Mucosa of descending colon (tissue), 3 donors: ENCODE results near the gene KCNN3. TPM values are rescaled to one million over a fixed set of nuclear protein-coding genes. Genes with fewer than 3 reads are reported as not detected.
A peak's percentile ranks its signal among the peaks of the same experiment; 100 is the strongest.

ENCODE experiments used
- ATAC-seq: fragments of 200-7000 bp; cut with Tn5 transposase; one replicate; pipeline ENCODE4 v1.9.1; 2020; ENCODE audit warnings: mild to moderate bottlenecking, moderate library complexity
- DNase-seq, 3 donors: peaks; one replicate each; pipeline ENCODE4 v3.0.0-alpha.2; 2020
- H3K36me3 ChIP-seq: fragments of 200-600 bp; one replicate; pipeline ENCODE4 v1.8.0; 2021; ENCODE audit warnings: low read depth, mild to moderate bottlenecking
- H3K4me1 ChIP-seq: fragments of 200-600 bp; one replicate; pipeline ENCODE4 v1.8.0; 2021; ENCODE audit warnings: low read depth, mild to moderate bottlenecking
- H3K4me3 ChIP-seq: fragments of 200-600 bp; one replicate; pipeline ENCODE4 v1.8.0; 2021; ENCODE audit warnings: mild to moderate bottlenecking
- H3K9me3 ChIP-seq: fragments of 200-600 bp; one replicate; pipeline ENCODE4 v1.8.0; 2021; ENCODE audit warnings: mild to moderate bottlenecking
- intact Hi-C, 2 donors: fragments of 100-400 bp; cut with DNase I in 1 of 2; cut with micrococcal nuclease in 1 of 2; formaldehyde crosslinking; loops; one replicate each; pipeline versions ENCODE4 v1.11.0 to v1.11.1; 2022; cut with DNase I, micrococcal nuclease
- total RNA-seq, 3 donors: library from RNA; stranded (reverse); fragmentation: NEBNext Ultra II Directional in 2 of 3; extraction: Animal tissue kit (Norgen Biotek cat#: 25700) in 2 of 3; gene quantifications; one replicate each; pipeline versions ENCODE4 v1.2.1 to v1.2.4, GENCODE V29; 2021 to 2023
- TF ChIP-seq, protein P1 (sequence below): fragments of 200-600 bp; IDR thresholded peaks from one replicate; pipeline ENCODE4 v1.8.0; 2022; ENCODE audit warnings: antibody characterized with exemption, mild to moderate bottlenecking
- donor health status: DM: no; HTN: no; CAD: no; lungs with moderate emphysema.
- donor health status: DM: no; HTN: no; CAD: no.
- donor health status: DM: no; HTN: yes; CAD: no.

The KCNN3 gene
- total RNA-seq, 3 donors from 2014 or later, result 1.5 to 19.3 (median 2.0) TPM

DNA sequence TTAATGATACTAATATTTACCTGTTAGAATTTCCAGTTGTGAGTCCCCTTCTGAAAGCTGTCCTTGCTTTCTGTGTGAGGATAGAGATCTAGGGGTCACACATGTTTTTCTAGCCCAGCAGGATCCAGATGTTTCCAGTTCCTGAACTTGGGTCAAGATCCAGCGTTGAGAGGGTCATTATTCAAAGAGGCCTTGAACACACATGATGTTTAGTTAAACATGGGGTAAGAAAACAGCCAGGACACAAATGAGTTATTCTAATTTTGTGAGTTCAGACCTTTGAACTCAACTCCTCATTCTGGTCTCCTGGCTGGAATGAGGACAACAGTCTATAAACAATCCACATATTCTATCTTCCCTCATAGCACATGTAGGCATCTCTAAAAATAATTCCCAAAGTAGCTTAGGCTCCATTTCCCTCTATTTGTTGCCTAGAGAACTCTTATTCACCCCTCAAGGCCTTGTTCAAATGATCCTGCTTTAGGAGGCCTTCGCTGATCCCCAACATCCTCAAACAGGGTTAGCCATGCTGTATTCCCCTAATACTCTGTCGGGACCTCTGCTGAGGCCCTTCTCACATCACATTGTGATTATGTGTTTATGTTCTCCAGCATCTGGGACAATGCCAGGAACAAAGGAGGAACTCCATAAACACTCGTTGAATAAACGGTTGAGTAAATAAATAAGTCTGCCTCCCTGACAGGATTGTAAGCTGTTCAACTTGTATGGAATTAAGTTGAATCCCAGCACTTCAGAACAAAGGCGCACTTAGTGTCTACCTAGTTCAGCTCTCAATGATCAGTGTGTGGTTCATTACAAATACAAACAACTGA, 15.0 kb upstream of the KCNN3 start:
- no peaks in the 10 kb centered on the region for H3K9me3 ChIP-seq
- no peak overlapping the region for H3K4me3 ChIP-seq
- TF ChIP-seq, protein P1, sequence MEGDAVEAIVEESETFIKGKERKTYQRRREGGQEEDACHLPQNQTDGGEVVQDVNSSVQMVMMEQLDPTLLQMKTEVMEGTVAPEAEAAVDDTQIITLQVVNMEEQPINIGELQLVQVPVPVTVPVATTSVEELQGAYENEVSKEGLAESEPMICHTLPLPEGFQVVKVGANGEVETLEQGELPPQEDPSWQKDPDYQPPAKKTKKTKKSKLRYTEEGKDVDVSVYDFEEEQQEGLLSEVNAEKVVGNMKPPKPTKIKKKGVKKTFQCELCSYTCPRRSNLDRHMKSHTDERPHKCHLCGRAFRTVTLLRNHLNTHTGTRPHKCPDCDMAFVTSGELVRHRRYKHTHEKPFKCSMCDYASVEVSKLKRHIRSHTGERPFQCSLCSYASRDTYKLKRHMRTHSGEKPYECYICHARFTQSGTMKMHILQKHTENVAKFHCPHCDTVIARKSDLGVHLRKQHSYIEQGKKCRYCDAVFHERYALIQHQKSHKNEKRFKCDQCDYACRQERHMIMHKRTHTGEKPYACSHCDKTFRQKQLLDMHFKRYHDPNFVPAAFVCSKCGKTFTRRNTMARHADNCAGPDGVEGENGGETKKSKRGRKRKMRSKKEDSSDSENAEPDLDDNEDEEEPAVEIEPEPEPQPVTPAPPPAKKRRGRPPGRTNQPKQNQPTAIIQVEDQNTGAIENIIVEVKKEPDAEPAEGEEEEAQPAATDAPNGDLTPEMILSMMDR, result no peak
- DNase-seq (no peak), ATAC-seq (peak; percentile 16)
- H3K4me1 ChIP-seq, result peaks cover 3% of the 10 kb centered on the region
- H3K36me3 ChIP-seq, result no peaks in the 10 kb centered on the region
- intact Hi-C loops, result loop anchor here in 1 of 2 donors (10.0 kb wide), 1 partner anchor 310 kb away; no protein-coding TSS in a partner anchor

DNA sequence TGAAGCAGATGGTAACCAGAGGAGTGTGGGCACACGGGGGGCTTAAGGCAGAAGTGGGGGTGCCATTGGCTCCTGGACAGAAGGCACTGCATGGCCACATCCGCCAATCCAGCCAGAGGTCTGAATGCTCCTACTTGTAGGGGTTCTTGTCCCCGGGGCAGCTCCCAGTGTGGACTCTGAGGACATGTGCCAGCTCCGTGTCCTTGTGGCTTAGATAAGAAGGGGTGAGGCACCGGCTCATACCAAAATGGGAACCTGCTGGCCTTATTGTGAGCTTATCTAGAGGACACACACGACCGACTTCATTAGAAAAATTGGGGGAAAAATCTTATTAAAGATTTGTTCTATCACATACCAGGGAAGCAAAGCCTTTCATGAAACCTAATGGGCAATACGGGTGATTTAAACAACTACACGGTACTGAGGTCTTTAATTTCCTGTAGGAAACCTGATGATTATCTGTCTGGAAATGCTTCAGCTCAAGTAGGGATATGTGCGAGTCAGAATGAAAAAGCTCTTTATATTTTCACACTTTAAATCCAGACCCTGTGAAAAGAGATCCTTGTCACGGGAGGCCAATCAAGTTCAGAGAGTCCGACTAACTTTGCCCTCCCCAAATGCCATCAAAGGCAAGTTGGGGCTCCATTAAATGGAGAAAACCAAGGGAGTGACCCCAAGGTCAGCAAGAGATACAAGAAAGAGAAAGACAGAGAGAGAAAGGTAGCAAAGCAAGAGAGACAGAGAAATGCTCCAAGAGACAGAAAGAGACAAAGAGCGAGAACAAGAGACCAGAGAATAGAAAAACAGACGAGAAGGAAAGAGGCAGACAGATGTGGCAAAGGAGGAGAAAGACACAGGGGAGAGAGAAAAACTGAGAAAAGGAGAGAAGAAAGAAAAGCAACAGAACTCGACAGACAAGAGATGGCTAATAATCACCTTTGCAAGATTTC, 14.1 kb upstream of the KCNN3 start:
- no peaks in the 10 kb centered on the region for H3K36me3 ChIP-seq

DNA sequence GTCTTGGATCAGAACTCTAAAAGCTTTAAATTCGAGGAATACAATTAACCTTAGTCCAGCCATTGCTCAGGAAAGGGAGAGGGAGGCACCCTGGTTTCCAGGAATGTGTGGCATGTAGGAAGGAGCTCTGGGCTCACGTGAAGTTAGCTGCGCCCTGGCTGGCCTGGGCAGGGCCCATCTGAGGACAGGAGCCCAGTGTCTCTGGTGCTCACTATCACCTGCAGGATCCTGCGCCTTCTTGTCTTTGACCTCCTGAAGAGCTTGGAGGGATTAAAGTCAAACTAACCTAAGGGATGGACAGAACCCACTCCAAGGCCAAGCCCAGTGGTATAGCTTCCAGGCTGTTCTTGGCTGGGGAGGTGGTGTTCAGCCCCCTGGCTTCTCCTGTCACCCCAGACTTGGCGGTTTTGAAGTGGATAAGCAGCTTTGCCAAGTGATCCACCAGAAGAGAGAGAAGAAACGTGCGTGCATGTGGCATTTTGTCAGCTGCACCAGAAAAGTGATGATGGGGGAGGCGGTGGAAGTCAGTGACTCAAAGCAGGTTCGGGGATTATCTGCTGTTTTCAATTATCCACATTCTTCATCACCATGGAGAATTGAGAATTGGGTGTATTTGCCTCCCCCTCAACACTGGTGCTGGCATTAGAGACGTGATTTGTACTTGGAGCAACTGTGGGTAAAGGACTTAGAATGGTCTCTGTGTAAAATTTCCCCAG, 11.9 kb upstream of the KCNN3 start:
- ATAC-seq (no peak), DNase-seq (no peak)
- H3K4me1 ChIP-seq, result peaks cover 7% of the 10 kb centered on the region
- H3K36me3 ChIP-seq, result no peaks in the 10 kb centered on the region
- no peaks in the 10 kb centered on the region for H3K9me3 ChIP-seq
- TF ChIP-seq, protein P1, result no peak
- intact Hi-C loops, result loop anchor here in 1 of 2 donors (10.0 kb wide), 1 partner anchor 307 kb away; no protein-coding TSS in a partner anchor
- no peak overlapping the region for H3K4me3 ChIP-seq

More for the DNA sequence above, 14.1 kb upstream of the KCNN3 start:
- intact Hi-C loops, result loop anchor here in 1 of 2 donors (10.0 kb wide), 1 partner anchor 309 kb away; no protein-coding TSS in a partner anchor
- TF ChIP-seq, protein P1, result no peak
- H3K9me3 ChIP-seq, result no peaks in the 10 kb centered on the region
- ATAC-seq (no peak), DNase-seq (no peak)
- H3K4me1 ChIP-seq, result peaks cover 3% of the 10 kb centered on the region
- H3K4me3 ChIP-seq, result no peak overlapping the region

DNA sequence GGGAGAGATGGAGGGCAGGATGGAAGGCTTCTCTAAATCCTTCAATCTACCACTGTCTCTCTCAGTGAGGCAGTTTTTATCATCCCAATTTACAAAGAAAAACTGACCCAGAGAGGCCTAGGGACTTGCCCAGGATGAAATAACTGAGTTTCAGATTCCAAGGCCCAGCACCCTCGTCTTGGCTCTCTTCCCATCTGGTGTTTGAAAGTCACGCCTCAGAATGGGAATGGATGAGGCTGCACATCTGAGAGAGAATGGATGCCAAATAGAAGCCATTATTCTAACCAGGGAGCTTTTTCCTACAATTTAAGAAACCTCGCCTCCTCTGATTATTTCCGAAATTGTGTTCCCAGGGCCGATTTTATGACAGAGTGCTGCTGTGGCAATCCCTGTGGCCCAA, 10.6 kb upstream of the KCNN3 start:
- Histone ChIP-seq H3K4me3 (no peak overlapping the region), H3K36me3 (no peaks in the 10 kb centered on the region), H3K4me1 (peaks cover 7% of the 10 kb centered on the region), H3K9me3 (no peaks in the 10 kb centered on the region)
- TF ChIP-seq, protein P1, result no peak
- no peak for ATAC-seq
- intact Hi-C loops, result loop anchor here in 1 of 2 donors (10.0 kb wide), 1 partner anchor 306 kb away; no protein-coding TSS in a partner anchor
- DNase-seq, result no peak

DNA sequence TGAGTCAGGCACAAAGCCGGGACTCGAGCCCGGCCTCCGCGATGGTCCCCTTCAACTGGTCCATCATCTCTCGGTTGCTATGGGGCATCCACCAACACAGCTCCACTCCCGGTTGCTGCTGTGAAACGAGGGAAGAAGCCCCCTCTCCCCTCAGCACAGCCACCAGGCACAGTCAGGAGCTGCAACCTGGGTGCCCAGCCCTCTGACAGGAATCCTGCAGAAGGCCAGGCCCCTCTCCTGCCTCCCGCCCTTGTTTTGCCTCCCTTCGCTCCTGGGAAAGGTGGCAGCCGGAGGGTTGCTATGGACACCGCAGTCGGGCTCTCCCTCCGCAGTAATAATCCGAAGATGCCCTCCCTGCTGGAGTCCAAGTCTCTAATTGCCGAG, 8.9 kb upstream of the KCNN3 start:
- intact Hi-C loops, result loop anchor here (5.0 to 10.0 kb wide), 3 partner anchors 212 to 394 kb away; partner anchors contain the start of gene CHRNB2 (in 1 of the 2)
- DNase-seq, result no peak
- Histone ChIP-seq H3K36me3 (no peaks in the 10 kb centered on the region), H3K4me1 (peaks cover 5% of the 10 kb centered on the region), H3K9me3 (no peaks in the 10 kb centered on the region), H3K4me3 (no peak overlapping the region)
- ATAC-seq, result no peak
- TF ChIP-seq, protein P1, result no peak
